WTC11 (cell line): ENCODE results near the gene ITGAE. TPM values are rescaled to one million over a fixed set of nuclear protein-coding genes. Genes with fewer than 3 reads are reported as not detected.

Source experiments
- ATAC-seq: fragments of 200-7000 bp; cut with Tn5 transposase; 2 replicates; pipeline ENCODE4 v1.10.0; 2021; ENCODE audit warnings: mild to moderate bottlenecking, moderate library complexity
- CTCF ChIA-PET: fragments of 300-600 bp; sonication (Branson Sonifier 250); formaldehyde crosslinking; loops from one replicate; lab custom pipeline; 2021; ENCODE audit warnings: antibody characterized with exemption; lab: Charles Lee
- POLR2A ChIA-PET: fragments of 350-600 bp; sonication (Branson Sonifier 250); formaldehyde crosslinking; loops from one replicate; lab custom pipeline; 2021; ENCODE audit warnings: antibody characterized with exemption; lab: Charles Lee
- DNase-seq: peaks from one replicate; pipeline ENCODE4 v3.0.0; 2021; ENCODE audit warnings: low spot score
- H3K27ac Mint-ChIP-seq: 2 replicates; pipeline ENCODE4 v1.8.0; 2021; ENCODE audit warnings: mixed read lengths
- H3K27me3 Mint-ChIP-seq: 2 replicates; pipeline ENCODE4 v1.8.0; 2021; ENCODE audit warnings: low read depth, mild to moderate bottlenecking, moderate library complexity, mixed read lengths
- H3K36me3 Mint-ChIP-seq: 2 replicates; pipeline ENCODE4 v1.8.0; 2021; ENCODE audit warnings: mixed read lengths
- H3K4me1 Mint-ChIP-seq: 2 replicates; pipeline ENCODE4 v1.8.0; 2022; ENCODE audit warnings: mixed read lengths
- H3K4me3 Mint-ChIP-seq: 2 replicates; pipeline ENCODE4 v1.8.0; 2021; ENCODE audit warnings: mild to moderate bottlenecking, moderate library complexity, mixed read lengths
- H3K9me3 Mint-ChIP-seq: 2 replicates; pipeline ENCODE4 v1.8.0; 2021; ENCODE audit warnings: mixed read lengths
- AFF4 ChIP-seq: sonication (generic); formaldehyde crosslinking; IDR thresholded peaks from 2 replicates; pipeline ENCODE4 v1.8.1; 2023; ENCODE audit warnings: mild to moderate bottlenecking, missing genetic modification reagents, borderline replicate concordance
- CTCF ChIP-seq: fragments of 200-600 bp; IDR thresholded peaks from 2 replicates; pipeline ENCODE4 v1.8.0; 2022; ENCODE audit warnings: antibody characterized with exemption
- FOXP1 ChIP-seq: sonication (generic); formaldehyde crosslinking; IDR thresholded peaks from 2 replicates; pipeline ENCODE4 v1.8.0; 2022; ENCODE audit warnings: missing genetic modification reagents, mild to moderate bottlenecking, moderate library complexity, borderline replicate concordance
- JUN ChIP-seq: sonication (generic); formaldehyde crosslinking; IDR thresholded peaks from 2 replicates; pipeline ENCODE4 v1.8.0; 2023; ENCODE audit warnings: mild to moderate bottlenecking, missing genetic modification reagents
- NR1H2 ChIP-seq: sonication (generic); formaldehyde crosslinking; IDR thresholded peaks from 2 replicates; pipeline ENCODE4 v1.9.0; 2021; ENCODE audit warnings: mild to moderate bottlenecking, moderate library complexity, missing genetic modification reagents
- PRRX2 ChIP-seq: fragments of 250-450 bp; sonication (Bioruptor Pico); IDR thresholded peaks from 2 replicates; pipeline ENCODE4 v1.8.0; 2021; ENCODE audit warnings: mild to moderate bottlenecking
- RELA ChIP-seq: sonication (generic); formaldehyde crosslinking; IDR thresholded peaks from 2 replicates; pipeline ENCODE4 v1.8.1; 2022; ENCODE audit warnings: missing genetic modification reagents, mild to moderate bottlenecking, borderline replicate concordance
- SP1 ChIP-seq: sonication (generic); formaldehyde crosslinking; conservative IDR thresholded peaks from 2 replicates; pipeline ENCODE4 v1.8.1; 2022; ENCODE audit warnings: missing genetic modification reagents
- TEAD1 ChIP-seq: sonication (generic); formaldehyde crosslinking; IDR thresholded peaks from 2 replicates; pipeline ENCODE4 v1.8.0; 2022; ENCODE audit warnings: mild to moderate bottlenecking, missing genetic modification reagents
- TP53 ChIP-seq: sonication (generic); formaldehyde crosslinking; IDR thresholded peaks from 2 replicates; pipeline ENCODE4 v1.8.1; 2023; ENCODE audit warnings: mild to moderate bottlenecking, missing genetic modification reagents
- ZNF232 ChIP-seq: sonication (generic); formaldehyde crosslinking; IDR thresholded peaks from 2 replicates; pipeline ENCODE4 v1.8.0; 2022; ENCODE audit warnings: mild to moderate bottlenecking, missing genetic modification reagents
- ZNF317 ChIP-seq: sonication (generic); formaldehyde crosslinking; IDR thresholded peaks from 2 replicates; pipeline ENCODE4 v1.8.1; 2023; ENCODE audit warnings: low read depth, mild to moderate bottlenecking, moderate library complexity, missing genetic modification reagents, borderline replicate concordance
- total RNA-seq: library from RNA; stranded (reverse); gene quantifications from 3 replicates; pipeline ENCODE4 v1.2.3, GENCODE V29; 2021
- TF ChIP-seq, protein P1 (sequence below): sonication (generic); formaldehyde crosslinking; conservative IDR thresholded peaks from 2 replicates; pipeline ENCODE4 v1.8.1; 2023; ENCODE audit warnings: mild to moderate bottlenecking, low read depth, missing genetic modification reagents, moderate library complexity
- TF ChIP-seq, protein P2 (sequence below): fragments of 250-450 bp; sonication (Bioruptor Pico); IDR thresholded peaks from 2 replicates; pipeline ENCODE4 v1.9.0; 2021; ENCODE audit warnings: mild to moderate bottlenecking
- TF ChIP-seq, protein P3 (sequence below): fragments of 250-450 bp; sonication (Bioruptor Pico); IDR thresholded peaks from 2 replicates; pipeline ENCODE4 v1.9.0; 2021; ENCODE audit warnings: mild to moderate bottlenecking, borderline replicate concordance
- TF ChIP-seq, protein P4 (sequence below): sonication (generic); formaldehyde crosslinking; IDR thresholded peaks from 2 replicates; pipeline ENCODE4 v1.8.0; 2022; ENCODE audit warnings: mild to moderate bottlenecking, missing genetic modification reagents

ITGAE gene
- total RNA-seq, 1 experiment from 2014 or later = 19.5 TPM

DNA sequence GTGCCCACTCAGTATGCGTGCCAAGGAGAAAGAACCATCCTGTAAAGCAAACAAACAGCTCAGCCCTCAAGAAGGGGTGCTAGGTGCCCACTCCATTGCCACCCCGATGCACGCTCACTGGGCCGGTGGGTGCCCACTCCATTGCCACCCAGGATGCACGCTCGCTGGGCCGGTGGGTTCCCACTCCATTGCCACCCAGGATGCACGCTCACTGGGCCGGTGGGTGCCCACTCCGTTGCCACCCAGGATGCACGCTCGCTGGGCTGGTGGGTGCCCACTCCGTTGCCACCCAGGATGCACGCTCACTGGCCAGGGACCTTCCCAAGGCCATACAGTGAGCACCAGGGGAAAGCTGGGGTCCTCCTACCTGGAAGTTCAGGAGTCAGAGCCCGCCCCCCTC, 49.2 kb downstream of the ITGAE start:
- ATAC-seq = no peak
- ChIA-PET CTCF (interaction anchor here (0.6 to 10.0 kb wide), 2 partner anchors 13 to 168 kb away, joined by 3 to 117 read pairs; no protein-coding TSS in a partner anchor), POLR2A (no interaction called here)
- Mint-ChIP-seq H3K4me3 (no peak overlapping the region), H3K9me3 (no peaks in the 10 kb centered on the region), H3K27ac (no peak overlapping the region), H3K27me3 (no peaks in the 10 kb centered on the region), H3K36me3 (no peaks in the 10 kb centered on the region), H3K4me1 (peaks cover 15% of the 10 kb centered on the region)
- TF ChIP-seq RELA = no peak
- TF ChIP-seq FOXP1 (CRISPR knock-in tag) = no peak
- TF ChIP-seq CTCF = no peak
- TF ChIP-seq, protein P1, sequence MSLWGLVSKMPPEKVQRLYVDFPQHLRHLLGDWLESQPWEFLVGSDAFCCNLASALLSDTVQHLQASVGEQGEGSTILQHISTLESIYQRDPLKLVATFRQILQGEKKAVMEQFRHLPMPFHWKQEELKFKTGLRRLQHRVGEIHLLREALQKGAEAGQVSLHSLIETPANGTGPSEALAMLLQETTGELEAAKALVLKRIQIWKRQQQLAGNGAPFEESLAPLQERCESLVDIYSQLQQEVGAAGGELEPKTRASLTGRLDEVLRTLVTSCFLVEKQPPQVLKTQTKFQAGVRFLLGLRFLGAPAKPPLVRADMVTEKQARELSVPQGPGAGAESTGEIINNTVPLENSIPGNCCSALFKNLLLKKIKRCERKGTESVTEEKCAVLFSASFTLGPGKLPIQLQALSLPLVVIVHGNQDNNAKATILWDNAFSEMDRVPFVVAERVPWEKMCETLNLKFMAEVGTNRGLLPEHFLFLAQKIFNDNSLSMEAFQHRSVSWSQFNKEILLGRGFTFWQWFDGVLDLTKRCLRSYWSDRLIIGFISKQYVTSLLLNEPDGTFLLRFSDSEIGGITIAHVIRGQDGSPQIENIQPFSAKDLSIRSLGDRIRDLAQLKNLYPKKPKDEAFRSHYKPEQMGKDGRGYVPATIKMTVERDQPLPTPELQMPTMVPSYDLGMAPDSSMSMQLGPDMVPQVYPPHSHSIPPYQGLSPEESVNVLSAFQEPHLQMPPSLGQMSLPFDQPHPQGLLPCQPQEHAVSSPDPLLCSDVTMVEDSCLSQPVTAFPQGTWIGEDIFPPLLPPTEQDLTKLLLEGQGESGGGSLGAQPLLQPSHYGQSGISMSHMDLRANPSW (CRISPR knock-in tag) = no peak
- TF ChIP-seq ZNF317 = no peak
- no peak for TF ChIP-seq NR1H2 (CRISPR knock-in tag)
- TF ChIP-seq AFF4 = no peak
- no peak for TF ChIP-seq ZNF232 (CRISPR knock-in tag)
- TF ChIP-seq TP53 (CRISPR knock-in tag) = no peak
- TF ChIP-seq PRRX2 (CRISPR knock-in tag) = no peak
- TF ChIP-seq, protein P2, sequence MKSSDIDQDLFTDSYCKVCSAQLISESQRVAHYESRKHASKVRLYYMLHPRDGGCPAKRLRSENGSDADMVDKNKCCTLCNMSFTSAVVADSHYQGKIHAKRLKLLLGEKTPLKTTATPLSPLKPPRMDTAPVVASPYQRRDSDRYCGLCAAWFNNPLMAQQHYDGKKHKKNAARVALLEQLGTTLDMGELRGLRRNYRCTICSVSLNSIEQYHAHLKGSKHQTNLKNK (CRISPR knock-in tag) = no peak
- no peak for TF ChIP-seq JUN
- TF ChIP-seq, protein P3, sequence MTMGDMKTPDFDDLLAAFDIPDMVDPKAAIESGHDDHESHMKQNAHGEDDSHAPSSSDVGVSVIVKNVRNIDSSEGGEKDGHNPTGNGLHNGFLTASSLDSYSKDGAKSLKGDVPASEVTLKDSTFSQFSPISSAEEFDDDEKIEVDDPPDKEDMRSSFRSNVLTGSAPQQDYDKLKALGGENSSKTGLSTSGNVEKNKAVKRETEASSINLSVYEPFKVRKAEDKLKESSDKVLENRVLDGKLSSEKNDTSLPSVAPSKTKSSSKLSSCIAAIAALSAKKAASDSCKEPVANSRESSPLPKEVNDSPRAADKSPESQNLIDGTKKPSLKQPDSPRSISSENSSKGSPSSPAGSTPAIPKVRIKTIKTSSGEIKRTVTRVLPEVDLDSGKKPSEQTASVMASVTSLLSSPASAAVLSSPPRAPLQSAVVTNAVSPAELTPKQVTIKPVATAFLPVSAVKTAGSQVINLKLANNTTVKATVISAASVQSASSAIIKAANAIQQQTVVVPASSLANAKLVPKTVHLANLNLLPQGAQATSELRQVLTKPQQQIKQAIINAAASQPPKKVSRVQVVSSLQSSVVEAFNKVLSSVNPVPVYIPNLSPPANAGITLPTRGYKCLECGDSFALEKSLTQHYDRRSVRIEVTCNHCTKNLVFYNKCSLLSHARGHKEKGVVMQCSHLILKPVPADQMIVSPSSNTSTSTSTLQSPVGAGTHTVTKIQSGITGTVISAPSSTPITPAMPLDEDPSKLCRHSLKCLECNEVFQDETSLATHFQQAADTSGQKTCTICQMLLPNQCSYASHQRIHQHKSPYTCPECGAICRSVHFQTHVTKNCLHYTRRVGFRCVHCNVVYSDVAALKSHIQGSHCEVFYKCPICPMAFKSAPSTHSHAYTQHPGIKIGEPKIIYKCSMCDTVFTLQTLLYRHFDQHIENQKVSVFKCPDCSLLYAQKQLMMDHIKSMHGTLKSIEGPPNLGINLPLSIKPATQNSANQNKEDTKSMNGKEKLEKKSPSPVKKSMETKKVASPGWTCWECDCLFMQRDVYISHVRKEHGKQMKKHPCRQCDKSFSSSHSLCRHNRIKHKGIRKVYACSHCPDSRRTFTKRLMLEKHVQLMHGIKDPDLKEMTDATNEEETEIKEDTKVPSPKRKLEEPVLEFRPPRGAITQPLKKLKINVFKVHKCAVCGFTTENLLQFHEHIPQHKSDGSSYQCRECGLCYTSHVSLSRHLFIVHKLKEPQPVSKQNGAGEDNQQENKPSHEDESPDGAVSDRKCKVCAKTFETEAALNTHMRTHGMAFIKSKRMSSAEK (CRISPR knock-in tag) = no peak
- TF ChIP-seq, protein P4, sequence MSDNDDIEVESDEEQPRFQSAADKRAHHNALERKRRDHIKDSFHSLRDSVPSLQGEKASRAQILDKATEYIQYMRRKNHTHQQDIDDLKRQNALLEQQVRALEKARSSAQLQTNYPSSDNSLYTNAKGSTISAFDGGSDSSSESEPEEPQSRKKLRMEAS (CRISPR knock-in tag) = no peak
- TF ChIP-seq SP1 (CRISPR knock-in tag) = no peak
- no peak for TF ChIP-seq TEAD1
- no peak for DNase-seq
